ENCODE measurements around the gene URI1. TPM values are rescaled to one million over a fixed set of nuclear protein-coding genes. Genes with fewer than 3 reads are reported as not detected.

URI1 gene
- total RNA-seq, 2 donors from 2014 or later: 38.2 to 60.7 TPM

DNA sequence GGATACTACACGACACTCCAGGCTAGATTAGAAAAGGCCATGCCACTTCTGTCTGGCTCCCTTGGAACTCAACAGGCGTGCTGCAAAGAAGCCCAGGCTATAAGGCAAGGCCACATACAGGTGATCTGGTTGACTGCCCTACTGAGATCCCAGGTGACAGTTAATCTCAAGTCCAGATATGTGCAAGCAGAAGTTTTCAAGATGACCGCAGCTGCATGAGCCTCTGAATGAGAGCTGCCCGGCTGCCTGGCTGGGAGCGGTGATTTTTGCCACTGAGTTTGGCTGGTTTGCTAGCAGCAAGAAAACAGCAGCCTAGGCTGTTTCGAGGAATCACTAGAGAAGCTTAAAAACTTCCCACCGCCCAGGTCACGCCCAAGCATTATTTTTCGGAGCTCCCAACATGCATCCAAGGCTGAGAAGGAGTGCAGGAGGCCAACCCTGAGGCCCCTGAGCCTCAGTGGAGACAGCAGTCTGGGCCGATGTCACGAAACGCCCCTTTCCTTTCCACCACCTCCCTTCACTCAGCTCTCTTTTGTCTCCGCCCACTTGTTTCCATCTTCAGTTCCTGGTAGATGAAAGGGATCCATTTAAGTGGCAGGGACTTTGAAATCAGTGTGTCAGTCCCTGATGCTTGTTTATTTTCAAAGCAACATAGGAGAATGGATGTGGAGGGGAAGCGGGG is 14.0 kb upstream of the URI1 start:
- H3K9me3 ChIP-seq: no peaks in the 10 kb centered on the region
- intact Hi-C loops (cut with DNase I): no loop called here
- H3K27me3 ChIP-seq: no peaks in the 10 kb centered on the region
- TF ChIP-seq POLR2A (IDR thresholded peaks at IDR 0.05): no peak
- no peak for TF ChIP-seq CTCF (IDR thresholded peaks at IDR 0.05)
- DNase-seq: no peak
- no peak for ATAC-seq
- no peaks in the 10 kb centered on the region for H3K4me1 ChIP-seq
- no peaks in the 10 kb centered on the region for H3K36me3 ChIP-seq (replicated peaks in 1 of 2; ENCODE audit: insufficient read depth in 1 of 2, low read depth in 2 of 2)
- H3K4me3 ChIP-seq: no peak overlapping the region
- WGBS, 2 donors: 69 to 78% methylated on average over 11 to 14 of the region's 14 CpGs
- H3K27ac ChIP-seq: no peak overlapping the region

- WGBS, 2 donors: 36 to 46% methylated on average over 1 of the region's 1 CpG
- TF ChIP-seq POLR2A (IDR thresholded peaks at IDR 0.05) (no peak), CTCF (IDR thresholded peaks at IDR 0.05) (no peak)
- DNase-seq: no peak
These were observed 13.2 kb upstream of the URI1 start for GRCh38 chr19:29928831-29929230.

GRCh38 chr19:29934257-29934656 is 7.8 kb upstream of the URI1 start:
- intact Hi-C loops (cut with DNase I): no loop called here
- no peaks in the 10 kb centered on the region for H3K36me3 ChIP-seq (replicated peaks in 1 of 2; ENCODE audit: insufficient read depth in 1 of 2, low read depth in 2 of 2)
- WGBS, 2 donors: 48 to 51% methylated on average over 3 of the region's 3 CpGs
- H3K4me1 ChIP-seq: no peaks in the 10 kb centered on the region
- no peaks in the 10 kb centered on the region for H3K27me3 ChIP-seq
- peaks cover 0 to 7% (median 0%) of the 10 kb centered on the region in 3 donors for H3K9me3 ChIP-seq
- TF ChIP-seq CTCF (IDR thresholded peaks at IDR 0.05): no peak
- no peak for TF ChIP-seq POLR2A (IDR thresholded peaks at IDR 0.05)
- no peak overlapping the region for H3K4me3 ChIP-seq
- no peak for DNase-seq
- no peak for ATAC-seq
- no peak overlapping the region for H3K27ac ChIP-seq

More at GRCh38 chr19:29928831-29929230, 13.2 kb upstream of the URI1 start:
- Histone ChIP-seq H3K4me1 (no peaks in the 10 kb centered on the region), H3K27ac (no peak overlapping the region), H3K9me3 (no peaks in the 10 kb centered on the region), H3K27me3 (no peaks in the 10 kb centered on the region), H3K36me3 (replicated peaks in 1 of 2; ENCODE audit: insufficient read depth in 1 of 2, low read depth in 2 of 2) (no peaks in the 10 kb centered on the region), H3K4me3 (no peak overlapping the region)
- ATAC-seq: no peak
- intact Hi-C loops (cut with DNase I): no loop called here

- DNase-seq: no peak
- WGBS, 2 donors: 77 to 90% methylated on average over 1 of the region's 1 CpG
- ATAC-seq: no peak
- TF ChIP-seq CTCF (IDR thresholded peaks at IDR 0.05) (no peak), POLR2A (IDR thresholded peaks at IDR 0.05) (no peak)
- Histone ChIP-seq H3K4me1 (no peaks in the 10 kb centered on the region), H3K9me3 (peaks cover 0 to 7% (median 0%) of the 10 kb centered on the region in 3 donors), H3K27ac (no peak overlapping the region), H3K27me3 (no peaks in the 10 kb centered on the region), H3K36me3 (replicated peaks in 1 of 2; ENCODE audit: insufficient read depth in 1 of 2, low read depth in 2 of 2) (no peaks in the 10 kb centered on the region), H3K4me3 (no peak overlapping the region)
- intact Hi-C loops (cut with DNase I): no loop called here
These were observed 7.3 kb upstream of the URI1 start for GRCh38 chr19:29934781-29935180.

DNA sequence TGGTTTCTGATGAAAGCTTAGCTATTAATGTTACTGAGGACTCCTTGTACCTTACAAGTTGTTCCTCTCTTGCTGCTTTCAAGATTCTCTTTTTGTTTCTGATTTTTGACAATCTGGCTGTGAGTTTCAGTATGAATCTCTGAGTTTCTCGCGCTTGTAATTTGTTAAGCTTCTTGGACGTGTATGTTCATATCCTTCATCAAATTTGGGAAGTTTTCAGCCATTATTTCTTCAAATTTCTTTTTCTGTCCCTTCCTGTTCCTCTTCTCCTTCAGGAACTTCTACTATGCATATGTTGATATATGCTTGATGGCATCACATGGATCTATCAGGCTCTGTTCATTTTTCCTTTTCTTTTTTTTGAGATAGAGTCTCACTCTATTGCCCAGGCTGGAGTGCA is 5.6 kb upstream of the URI1 start:
- H3K27me3 ChIP-seq: no peaks in the 10 kb centered on the region
- DNase-seq (no peak), ATAC-seq (no peak)
- intact Hi-C loops (cut with DNase I): no loop called here
- no peaks in the 10 kb centered on the region for H3K4me1 ChIP-seq
- no peak for TF ChIP-seq CTCF (IDR thresholded peaks at IDR 0.05)
- no peak for TF ChIP-seq POLR2A (IDR thresholded peaks at IDR 0.05)
- no peak overlapping the region for H3K27ac ChIP-seq
- H3K9me3 ChIP-seq: peaks cover 0 to 7% (median 0%) of the 10 kb centered on the region in 3 donors
- H3K4me3 ChIP-seq: no peak overlapping the region
- WGBS, 2 donors: 84 to 91% methylated on average over 3 of the region's 3 CpGs
- no peaks in the 10 kb centered on the region for H3K36me3 ChIP-seq (replicated peaks in 1 of 2; ENCODE audit: insufficient read depth in 1 of 2, low read depth in 2 of 2)

Measured in body of pancreas (tissue), 4 donors.